Mammary epithelial cell (primary cell): ENCODE measurements around the gene ADAM19.

Source experiments
- CTCF ChIP-seq, 2 donors: IDR thresholded peaks in 1 of 2; conservative IDR thresholded peaks in 1 of 2; 2 replicates each; pipeline ENCODE4 v1.5.1; 2011 to 2012; ENCODE audit warnings: inconsistent platforms in 2 of 2, low read length in 2 of 2, mild to moderate bottlenecking in 2 of 2, control low read depth in 1 of 2, low read depth in 1 of 2; ENCODE audit not compliant: insufficient read depth in 1 of 2; ENCODE audit errors: extremely low read depth in 1 of 2
- EZH2 ChIP-seq: IDR thresholded peaks from 2 replicates; pipeline ENCODE4 v1.6.1; 2012; ENCODE audit warnings: low read length, inconsistent platforms, borderline replicate concordance

DNA sequence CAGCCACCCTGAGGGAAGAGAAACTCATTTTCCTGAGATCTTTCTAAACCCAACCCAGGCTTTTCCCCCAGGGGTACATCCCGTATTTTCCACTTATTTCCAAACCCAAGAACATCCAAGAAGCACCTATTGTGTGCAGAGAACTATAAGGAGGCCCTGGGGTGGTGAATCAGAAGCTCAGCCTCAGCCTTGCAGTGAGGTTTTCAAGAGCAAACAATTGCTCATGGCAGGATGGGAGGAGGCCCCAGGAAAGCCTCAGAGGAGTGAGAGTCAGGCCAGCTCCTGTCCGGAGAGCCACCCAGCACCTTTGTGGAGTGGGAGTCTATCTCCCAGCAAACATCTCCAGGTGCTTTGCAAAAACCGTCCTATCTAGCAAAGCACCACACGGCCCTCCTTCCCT lies 96.4 kb downstream of the ADAM19 start:
- TF ChIP-seq CTCF (conservative IDR thresholded peaks at IDR 0.05 in 1 of 2, IDR thresholded peaks at IDR 0.05 in 1 of 2; ENCODE audit: extremely low read depth in 1 of 2, insufficient read depth in 1 of 2, low read depth in 1 of 2, low read length in 2 of 2) = no peak
- no peak for TF ChIP-seq EZH2
